Spinal cord (tissue), 10 donors: ENCODE measurements around the gene TMEM94. TPM values are rescaled to one million over a fixed set of nuclear protein-coding genes. Genes with fewer than 3 reads are reported as not detected.
"Not testable (repeated sequence)": the region's sequence is repeated elsewhere in the genome, so short reads cannot be mapped to it uniquely, and the experiment has no call there.

Experiments
- DNase-seq, 6 donors: peaks; one replicate each; pipeline versions ENCODE4 v3.0.0 to v3.0.0-alpha.2; 2013 to 2015; ENCODE audit warnings: low spot score in 6 of 6, low read depth in 4 of 6
- H3K27ac ChIP-seq: one replicate; pipeline ENCODE4 v1.5.1; 2013; ENCODE audit warnings: low read depth, low read length, control low read depth
- H3K27me3 ChIP-seq: one replicate; pipeline ENCODE4 v1.6.1; 2013; ENCODE audit warnings: low read length; ENCODE audit not compliant: control insufficient read depth, insufficient read depth
- H3K36me3 ChIP-seq: one replicate; pipeline ENCODE4 v1.6.1; 2013; ENCODE audit warnings: low read length; ENCODE audit not compliant: control insufficient read depth, insufficient read depth
- H3K4me1 ChIP-seq: one replicate; pipeline ENCODE4 v1.6.1; 2013; ENCODE audit warnings: low read length; ENCODE audit not compliant: control insufficient read depth, insufficient read depth
- H3K4me3 ChIP-seq: one replicate; pipeline ENCODE4 v1.5.1; 2013; ENCODE audit warnings: low read depth, low read length, control low read depth
- H3K9me3 ChIP-seq: one replicate; pipeline ENCODE4 v1.6.1; 2013; ENCODE audit warnings: low read length; ENCODE audit not compliant: control insufficient read depth, insufficient read depth
- WGBS: methylation state at CpG from one replicate; pipeline ENCODE4 v1.1.5; 2013; ENCODE audit warnings: missing lambda C conversion rate; ENCODE audit not compliant: insufficient coverage; 5-methylcytosine and 5-hydroxymethylcytosine counted together
- polyA plus RNA-seq, 2 donors: library from polyadenylated mRNA; unstranded; fragments of 120-200 nt; gene quantifications; one replicate each; pipeline ENCODE4 v1.2.1, GENCODE V29; 2013; ENCODE audit not compliant: insufficient read length in 2 of 2
- total RNA-seq, 2 donors: library from RNA; depleted of rRNA in 1 of 2; stranded (reverse); fragments of 120-200 nt in 1 of 2; fragments of >200 nt in 1 of 2; gene quantifications; one replicate each; pipeline versions ENCODE4 v1.2.3 to v1.2.4, GENCODE V29; 2013 to 2014
- donor health status: healthy.

TMEM94 gene
- total and polyA plus RNA-seq, 4 donors, result 23.2 to 120 (median 82.4) TPM

GRCh38 chr17:75418531-75418930 lies 37.9 kb upstream of the TMEM94 start:
- H3K36me3 ChIP-seq, result no peaks in the 10 kb centered on the region
- H3K4me3 ChIP-seq, result no peak overlapping the region
- DNase-seq, result no peak
- peaks cover 3% of the 10 kb centered on the region for H3K27me3 ChIP-seq
- H3K4me1 ChIP-seq, result no peaks in the 10 kb centered on the region
- no peak overlapping the region for H3K27ac ChIP-seq
- no peaks in the 10 kb centered on the region for H3K9me3 ChIP-seq
- WGBS, result 85% methylated on average over 4 of the region's 5 CpGs

GRCh38 chr17:75428543-75429469 lies 27.6 kb upstream of the TMEM94 start:
- H3K4me1 ChIP-seq, result peaks cover 35% of the 10 kb centered on the region
- H3K4me3 ChIP-seq, result no peak overlapping the region
- 54% methylated on average over 10 of the region's 17 CpGs for WGBS
- H3K27ac ChIP-seq, result peak overlapping the region; percentile 89
- peak in 3 of 6 donors; percentile 47 to 75 (median 59) for DNase-seq
- H3K9me3 ChIP-seq, result no peaks in the 10 kb centered on the region
- H3K36me3 ChIP-seq, result no peaks in the 10 kb centered on the region
- no peaks in the 10 kb centered on the region for H3K27me3 ChIP-seq

DNA sequence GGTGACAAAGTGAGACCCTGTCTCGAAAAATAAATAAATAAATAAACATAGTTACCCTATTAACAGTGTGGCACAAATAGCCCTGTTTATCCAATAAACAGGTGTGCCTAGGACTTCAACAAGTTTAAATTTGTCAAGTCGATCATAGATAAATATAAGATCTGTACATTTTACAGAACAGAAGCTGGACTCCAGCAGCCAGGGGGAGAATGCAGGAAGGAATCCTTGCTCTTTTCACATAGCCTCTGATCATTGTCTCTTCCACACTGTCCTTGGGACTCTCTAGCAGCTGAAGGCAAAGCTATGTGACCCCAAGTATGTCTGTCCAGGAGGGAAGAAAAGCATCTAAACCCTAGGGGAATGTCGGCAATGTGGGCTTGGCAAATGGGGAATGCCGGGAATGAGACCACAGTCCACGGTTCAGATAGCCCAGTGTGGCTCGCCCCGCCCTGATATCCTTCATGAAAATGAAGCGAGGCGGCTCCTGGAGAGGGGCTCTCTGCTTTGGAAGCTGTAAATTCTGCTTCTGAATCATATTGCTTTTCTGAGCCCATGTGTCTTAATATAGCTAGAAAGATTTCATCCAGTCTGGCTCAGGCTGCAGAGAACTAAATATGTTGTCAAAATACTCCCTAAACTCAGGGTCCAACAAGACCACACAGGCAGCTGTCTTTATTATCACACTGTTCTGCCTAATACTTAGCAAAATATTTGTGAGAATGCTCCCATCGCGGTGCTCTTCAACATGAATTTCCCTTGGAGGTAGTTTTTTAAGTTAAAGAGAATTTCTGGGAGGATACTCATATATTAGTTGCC lies 26.1 kb upstream of the TMEM94 start:
- peak in 1 of 6 donors; percentile 45 for DNase-seq
- H3K36me3 ChIP-seq, result no peaks in the 10 kb centered on the region
- H3K27me3 ChIP-seq, result no peaks in the 10 kb centered on the region
- no peak overlapping the region for H3K4me3 ChIP-seq
- no peaks in the 10 kb centered on the region for H3K9me3 ChIP-seq
- H3K27ac ChIP-seq, result peak overlapping the region; percentile 48
- 43% methylated on average over 8 of the region's 11 CpGs for WGBS
- H3K4me1 ChIP-seq, result peaks cover 39% of the 10 kb centered on the region

DNA sequence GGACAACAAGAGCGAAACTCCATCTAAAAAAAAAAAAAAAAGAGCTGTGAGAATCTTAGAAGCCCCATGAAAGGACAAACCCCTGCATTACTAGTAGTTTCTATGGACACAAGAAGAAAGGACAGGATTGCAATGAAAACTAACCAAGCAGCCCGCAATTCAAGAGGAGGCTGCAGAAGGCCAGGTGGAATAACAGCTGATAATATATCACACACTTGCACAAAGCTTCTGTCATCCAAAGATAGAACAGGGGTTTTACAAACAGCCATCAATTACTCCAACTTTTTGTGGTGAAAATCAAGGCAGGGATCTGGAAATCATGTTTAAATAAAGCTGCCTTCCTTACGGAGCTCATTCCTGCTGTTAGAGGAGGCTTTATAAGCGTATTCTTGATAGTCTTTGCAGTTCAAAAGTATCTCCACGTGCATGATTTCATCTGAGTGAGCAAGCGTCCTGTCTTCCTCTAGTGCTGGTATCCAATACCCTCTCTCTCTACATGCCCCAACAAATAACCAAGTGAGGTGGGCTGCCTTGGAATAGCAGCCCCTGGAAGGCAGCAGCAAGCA lies 23.1 kb upstream of the TMEM94 start:
- whole genome bisulfite sequencing, result 67% methylated on average over 1 of the region's 6 CpGs
- no peaks in the 10 kb centered on the region for H3K36me3 ChIP-seq
- peak in 1 of 6 donors; percentile 53 for DNase-seq
- H3K4me1 ChIP-seq, result peaks cover 23% of the 10 kb centered on the region
- H3K27me3 ChIP-seq, result no peaks in the 10 kb centered on the region
- no peak overlapping the region for H3K4me3 ChIP-seq
- H3K27ac ChIP-seq, result no peak overlapping the region
- no peaks in the 10 kb centered on the region for H3K9me3 ChIP-seq

DNA sequence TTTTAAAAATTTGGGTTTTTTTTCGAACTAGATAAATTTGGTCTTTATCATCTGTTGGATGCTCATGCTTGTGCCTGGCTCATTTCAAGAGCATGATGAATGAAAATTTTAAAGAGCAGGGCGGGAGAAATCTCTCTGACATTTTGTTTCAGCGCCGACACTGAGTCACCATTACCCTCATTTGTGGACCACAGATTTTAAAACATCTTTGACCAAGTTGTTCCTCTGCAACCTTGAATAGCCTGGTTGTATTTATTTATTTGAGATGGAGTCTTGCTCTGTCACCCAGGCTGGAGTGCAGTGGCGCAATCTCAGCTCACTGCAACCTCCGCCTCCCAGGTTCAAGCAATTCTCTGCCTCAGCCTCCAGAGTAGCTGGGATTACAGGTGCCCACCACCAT lies 22.0 kb upstream of the TMEM94 start:
- peaks cover 16% of the 10 kb centered on the region for H3K4me1 ChIP-seq
- not testable (repeated sequence) for H3K27ac ChIP-seq, H3K9me3 ChIP-seq, H3K4me3 ChIP-seq, H3K27me3 ChIP-seq, DNase-seq, H3K36me3 ChIP-seq
- WGBS, result 95% methylated on average over 3 of the region's 6 CpGs

DNA sequence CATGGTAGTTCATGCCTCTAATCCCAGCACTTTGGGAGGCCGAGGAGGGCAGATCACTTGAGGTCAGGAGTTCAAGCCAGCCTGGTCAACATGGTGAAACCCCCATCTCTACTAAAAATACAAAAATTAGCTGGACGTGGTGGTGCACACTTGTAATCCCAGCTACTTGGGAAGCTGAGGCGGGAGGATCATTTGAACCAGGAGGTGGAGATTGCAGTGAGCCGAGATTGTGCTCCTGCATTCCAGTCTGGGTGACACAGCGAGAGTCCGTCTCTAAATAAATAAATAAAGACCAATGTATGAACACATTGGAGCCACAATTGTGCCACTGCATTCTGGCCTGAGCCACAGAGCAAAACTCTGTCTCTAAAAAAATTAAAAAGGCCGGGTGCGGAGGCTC lies 19.0 kb upstream of the TMEM94 start:
- WGBS, result 89% methylated on average over 6 of the region's 8 CpGs
- H3K9me3 ChIP-seq, H3K27me3 ChIP-seq, DNase-seq, H3K4me1 ChIP-seq, H3K36me3 ChIP-seq, H3K4me3 ChIP-seq, H3K27ac ChIP-seq: not testable (repeated sequence)

DNA sequence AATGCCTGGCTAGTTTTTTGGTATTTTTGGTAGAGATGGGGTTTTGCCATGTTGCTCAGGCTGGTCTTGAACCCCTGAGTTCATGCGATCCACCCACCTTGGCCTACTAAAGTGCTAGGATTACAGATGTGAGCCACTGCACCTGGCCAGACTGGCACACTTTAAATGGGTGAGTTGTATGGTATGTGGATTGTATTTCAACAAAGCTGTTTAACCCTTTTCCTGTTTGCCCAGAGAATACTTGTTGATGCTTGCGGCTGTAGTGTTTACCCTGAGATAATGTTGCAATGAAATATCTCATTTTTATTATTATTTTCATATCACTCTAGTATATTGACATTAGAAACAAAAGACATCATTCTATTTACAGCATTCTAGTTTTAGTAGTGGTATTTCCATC lies 17.1 kb upstream of the TMEM94 start:
- Histone ChIP-seq H3K27ac (no peak overlapping the region), H3K4me3 (no peak overlapping the region), H3K4me1 (peaks cover 5% of the 10 kb centered on the region), H3K9me3 (no peaks in the 10 kb centered on the region), H3K36me3 (no peaks in the 10 kb centered on the region), H3K27me3 (no peaks in the 10 kb centered on the region)
- no CpG with 5 or more reads among the region's 2 CpGs for WGBS
- DNase-seq, result no peak

- Histone ChIP-seq H3K4me1 (peaks cover 8% of the 10 kb centered on the region), H3K27me3 (no peaks in the 10 kb centered on the region)
- WGBS, result 69% methylated on average over 7 of the region's 10 CpGs
Observed at GRCh38 chr17:75440738-75441448, 15.5 kb upstream of the TMEM94 start.

More at GRCh38 chr17:75440738-75441448, 15.5 kb upstream of the TMEM94 start:
- no peak overlapping the region for H3K27ac ChIP-seq
- no peaks in the 10 kb centered on the region for H3K36me3 ChIP-seq
- no peak overlapping the region for H3K4me3 ChIP-seq
- no peaks in the 10 kb centered on the region for H3K9me3 ChIP-seq
- no peak for DNase-seq
